NCI-H82 treated with DMSO at 0.1 percent for 48 hours (cell line): ENCODE results near the gene SFXN5.
"Not testable (repeated sequence)": the region's sequence is repeated elsewhere in the genome, so short reads cannot be mapped to it uniquely, and the experiment has no call there.

Source experiments
- DNase-seq: peaks from one replicate; lab custom pipeline; 2025; ENCODE audit not compliant: unreplicated experiment; lab: John Stamatoyannopoulos, UW

SFXN5 gene, protein sequence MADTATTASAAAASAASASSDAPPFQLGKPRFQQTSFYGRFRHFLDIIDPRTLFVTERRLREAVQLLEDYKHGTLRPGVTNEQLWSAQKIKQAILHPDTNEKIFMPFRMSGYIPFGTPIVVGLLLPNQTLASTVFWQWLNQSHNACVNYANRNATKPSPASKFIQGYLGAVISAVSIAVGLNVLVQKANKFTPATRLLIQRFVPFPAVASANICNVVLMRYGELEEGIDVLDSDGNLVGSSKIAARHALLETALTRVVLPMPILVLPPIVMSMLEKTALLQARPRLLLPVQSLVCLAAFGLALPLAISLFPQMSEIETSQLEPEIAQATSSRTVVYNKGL

DNA sequence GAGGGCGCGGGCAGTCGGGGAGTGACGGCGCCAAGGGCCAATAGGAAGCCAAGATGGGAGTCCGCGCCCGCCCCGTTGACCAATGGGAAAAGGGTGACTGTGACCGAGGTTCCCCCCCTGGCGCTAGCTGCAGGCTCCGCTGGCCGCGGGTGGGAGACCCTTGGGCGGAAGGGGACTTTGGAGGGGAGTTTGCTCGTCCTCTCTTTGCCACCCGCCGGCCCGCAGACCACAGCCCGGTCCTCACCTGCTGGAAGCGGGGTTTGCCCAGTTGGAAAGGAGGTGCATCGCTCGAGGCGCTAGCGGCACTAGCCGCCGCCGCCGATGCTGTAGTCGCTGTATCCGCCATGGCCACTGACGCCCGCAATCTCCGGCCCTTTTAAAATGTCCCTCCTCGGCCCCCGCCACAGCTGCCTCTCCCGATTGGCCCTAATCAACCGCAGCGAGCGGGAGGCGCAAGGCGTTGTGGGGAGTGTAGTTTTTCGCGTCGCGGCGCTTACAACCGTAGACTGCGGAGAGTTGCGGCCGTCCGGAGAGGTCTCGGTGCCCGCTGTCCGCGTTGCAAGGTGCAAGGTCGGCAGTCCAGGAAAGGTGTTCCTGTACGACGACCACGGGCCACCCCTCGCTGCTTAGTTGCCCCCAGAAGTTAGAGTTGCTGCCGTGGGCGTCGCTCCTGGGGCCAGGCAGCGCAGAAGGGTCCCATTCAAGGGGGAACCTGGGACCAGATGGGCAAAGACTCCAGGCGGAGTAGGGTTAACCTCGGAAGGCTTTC, at the start of gene SFXN5:
TSS of gene SFXN5 (minus strand) at position 353 of the 769 bp plus-strand sequence. CDS start at position 346, 7 bp downstream.
- peak; percentile 94 for DNase-seq

GRCh38 chr2:73119611-73120239, 48.2 kb upstream of the SFXN5 start:
- not testable (repeated sequence) for DNase-seq

DNA sequence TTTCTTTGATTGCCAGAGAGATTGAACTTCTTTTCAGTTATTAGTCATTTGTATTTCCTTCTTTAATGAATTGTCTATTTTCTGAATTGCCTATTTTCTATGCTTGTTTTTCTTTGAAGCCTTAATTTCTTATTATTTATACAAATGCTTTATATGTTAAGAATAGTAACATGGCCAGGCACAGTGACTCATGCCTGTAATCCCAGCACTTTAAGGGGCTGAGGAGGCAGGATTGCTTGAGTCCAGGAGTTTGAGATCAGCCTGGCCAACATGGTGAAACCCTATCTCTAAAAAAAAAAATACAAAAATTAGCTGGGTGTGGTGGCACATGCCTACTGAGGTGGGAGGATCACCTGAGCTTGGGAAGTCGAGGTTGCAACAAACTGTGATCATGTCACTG, 45.9 kb upstream of the SFXN5 start:
- no peak for DNase-seq

DNA sequence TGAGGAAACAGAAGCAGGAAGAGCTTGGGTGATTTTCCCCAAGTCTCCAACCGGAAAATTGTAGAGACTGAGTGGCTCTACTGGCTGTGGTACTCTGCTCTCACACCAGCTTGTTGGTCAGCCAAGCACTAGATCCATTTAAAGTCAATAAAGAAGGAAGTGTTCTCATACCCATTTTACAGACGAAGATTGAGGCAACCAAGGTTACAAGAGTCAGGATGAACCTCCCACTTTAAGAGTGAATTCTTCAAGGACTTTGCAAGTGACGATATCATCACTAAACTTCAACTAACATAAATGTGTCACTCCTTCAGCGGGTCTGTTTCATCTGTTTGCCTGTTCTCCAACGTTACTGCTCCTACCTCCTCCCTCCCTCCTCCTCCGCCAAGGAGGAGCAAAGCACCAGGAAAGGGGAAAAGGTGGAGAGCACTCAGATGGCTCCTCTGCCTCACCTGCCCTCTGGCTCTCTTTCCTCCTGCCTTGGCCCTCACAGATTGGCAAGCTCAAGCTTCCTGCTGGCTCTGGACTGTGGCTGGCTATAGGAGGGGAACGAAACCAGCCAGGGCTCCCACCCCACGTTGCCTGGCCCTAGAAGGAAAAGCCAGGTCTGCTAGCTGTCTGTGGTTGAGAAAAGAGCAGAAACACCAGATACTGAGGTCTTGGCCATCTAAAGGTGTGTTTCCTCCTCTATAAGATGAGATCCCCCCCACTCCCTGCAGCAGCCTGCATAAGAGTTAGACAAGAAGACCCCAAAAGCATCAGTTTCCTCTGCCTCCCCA, 44.9 kb upstream of the SFXN5 start:
- no peak for DNase-seq

- peak; percentile 58 for DNase-seq
These were observed 42.9 kb upstream of the SFXN5 start for GRCh38 chr2:73114273-73114867.

DNA sequence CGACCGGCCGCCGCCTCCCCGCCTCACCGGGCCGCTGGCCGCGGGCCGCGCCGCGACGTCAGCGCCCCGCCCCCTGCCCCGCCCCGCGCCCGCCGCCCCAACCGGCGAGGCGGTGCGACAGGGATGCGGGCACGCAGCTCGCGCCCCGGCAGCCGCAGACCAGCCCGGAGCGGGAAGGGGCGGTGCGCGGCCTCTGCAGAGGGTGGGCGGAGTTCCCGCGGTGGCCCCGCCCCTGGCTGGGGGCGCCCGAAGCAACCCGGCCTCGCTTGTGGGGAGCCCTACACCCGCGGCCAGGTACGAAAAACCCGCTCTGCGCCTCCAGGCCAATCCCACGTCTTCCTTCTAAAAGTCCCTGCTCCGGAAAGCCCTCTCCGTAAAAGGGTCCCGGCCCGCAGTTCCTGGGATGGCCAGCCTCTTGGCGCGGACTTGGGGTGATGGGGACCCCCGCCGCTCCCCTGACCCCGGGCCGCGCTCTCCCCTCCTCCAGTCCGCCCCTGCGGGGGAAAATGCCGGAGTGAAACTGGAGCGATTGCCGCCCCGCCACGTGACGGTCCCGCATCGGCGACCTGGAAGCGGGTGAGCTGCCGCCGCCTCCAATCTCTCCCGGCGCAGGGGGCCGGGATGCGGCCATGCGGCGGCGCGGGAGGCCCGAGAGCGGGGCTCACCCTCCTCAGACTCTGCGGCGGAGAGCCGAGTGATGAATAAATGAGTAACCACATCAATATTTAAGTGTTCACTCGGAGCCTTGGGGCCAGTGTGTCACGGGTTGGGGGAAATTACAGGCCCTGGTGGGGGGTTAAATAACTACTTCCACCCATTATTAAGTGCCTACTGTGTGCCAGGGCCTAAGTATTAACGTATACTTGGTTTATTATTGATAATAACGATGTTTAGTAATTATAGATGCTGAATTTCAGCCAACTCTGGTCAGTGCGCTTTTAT, 41.7 kb upstream of the SFXN5 start, which contains the start of gene RAB11FIP5:
TSS of gene RAB11FIP5 (minus strand) at position 36 of the 942 bp plus-strand sequence. CDS start 171 bp downstream, outside the sequence.
- DNase-seq = no peak

GRCh38 chr2:73112026-73112912, 40.8 kb upstream of the SFXN5 start:
- no peak for DNase-seq

DNA sequence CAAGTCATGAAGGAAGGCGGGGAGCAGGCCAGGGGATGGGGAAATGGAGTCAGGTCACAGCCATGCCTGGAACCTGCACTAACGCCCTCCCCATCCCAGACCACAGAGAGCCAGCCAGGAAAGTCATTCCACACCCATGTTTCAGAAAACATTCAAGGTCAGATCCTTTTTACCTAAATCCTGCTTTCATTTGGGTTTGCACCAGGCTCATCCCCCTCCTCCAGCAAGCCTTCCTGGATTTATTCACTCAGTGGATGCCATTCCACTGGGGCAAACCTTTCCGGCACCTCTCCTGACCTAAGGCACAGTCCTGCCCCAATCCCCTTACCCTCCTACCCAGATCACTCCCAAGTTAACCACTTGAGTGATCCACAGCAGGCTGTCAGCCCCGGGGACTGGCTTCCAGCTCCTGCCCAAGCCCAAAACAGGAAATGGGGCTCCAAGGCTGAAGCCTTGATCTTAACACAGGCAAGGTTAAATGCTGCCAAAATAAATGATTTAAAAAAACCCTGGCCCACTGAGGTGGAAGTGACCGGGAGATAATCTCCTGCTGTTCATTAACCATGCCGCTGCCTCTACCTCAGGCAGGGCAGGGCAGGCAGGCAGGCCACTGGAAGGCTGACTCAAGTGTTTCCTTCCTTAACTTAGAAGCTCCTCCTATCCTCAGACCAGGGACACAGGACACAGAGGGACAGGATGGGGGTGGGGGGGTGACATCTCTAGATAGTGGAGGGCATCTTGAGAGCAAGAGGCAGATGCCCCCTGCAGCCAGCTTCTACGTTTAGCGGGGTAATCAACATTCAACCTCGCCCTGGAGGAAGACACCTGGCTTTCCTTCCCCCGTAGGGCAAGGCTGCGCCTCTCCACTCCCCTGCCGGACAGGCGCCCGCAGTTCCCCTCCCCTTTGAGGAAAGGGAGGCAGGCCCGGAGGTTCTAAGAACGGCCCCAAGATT, 39.8 kb upstream of the SFXN5 start:
- no peak for DNase-seq

DNA sequence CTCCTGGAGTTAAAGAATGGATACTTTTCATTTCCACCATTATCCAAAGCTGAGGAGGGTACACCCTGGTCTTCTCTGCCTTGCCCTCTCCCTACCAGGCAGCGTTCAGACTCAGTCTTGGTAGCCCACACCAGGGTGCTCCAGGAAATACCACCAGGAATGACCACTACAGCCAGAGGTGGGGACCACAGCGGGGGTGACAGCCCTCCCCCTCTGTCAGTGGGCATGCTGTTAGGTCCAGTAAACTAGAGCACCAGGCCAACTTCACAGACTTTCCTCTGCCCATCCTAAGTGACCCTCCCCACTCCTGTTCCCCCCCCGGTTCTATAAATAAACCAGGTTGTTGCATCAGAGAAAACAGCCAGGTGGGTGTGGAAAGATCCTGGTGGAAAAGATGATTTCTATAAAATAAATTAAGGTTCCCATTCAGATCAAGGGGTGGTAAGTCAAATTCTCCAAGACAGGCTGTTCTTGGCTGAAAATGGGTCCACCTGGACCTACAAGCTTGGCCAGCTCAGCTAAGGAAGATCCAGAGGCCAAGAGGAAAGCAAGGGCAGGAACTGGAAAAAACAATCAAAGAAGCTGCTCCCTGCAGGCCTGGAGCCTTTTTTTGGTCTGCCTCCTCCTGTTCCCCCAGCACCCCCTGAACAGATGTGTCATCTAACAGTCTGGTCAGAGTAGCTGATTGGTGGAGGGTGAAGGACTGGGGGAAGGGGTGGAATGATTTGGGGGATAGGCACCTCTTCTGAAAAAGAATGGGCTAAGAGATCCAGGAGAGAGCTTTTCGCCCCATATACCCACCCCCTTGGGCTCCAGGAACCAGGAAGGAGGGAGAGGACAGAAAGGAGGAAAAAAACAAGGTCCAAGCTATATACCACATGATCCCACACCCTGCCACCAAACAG, 38.9 kb upstream of the SFXN5 start:
- no peak for DNase-seq

- no peak for DNase-seq
These were observed 38.1 kb upstream of the SFXN5 start for GRCh38 chr2:73109431-73110167.

GRCh38 chr2:73107211-73107926, 35.9 kb upstream of the SFXN5 start:
- DNase-seq = no peak

DNA sequence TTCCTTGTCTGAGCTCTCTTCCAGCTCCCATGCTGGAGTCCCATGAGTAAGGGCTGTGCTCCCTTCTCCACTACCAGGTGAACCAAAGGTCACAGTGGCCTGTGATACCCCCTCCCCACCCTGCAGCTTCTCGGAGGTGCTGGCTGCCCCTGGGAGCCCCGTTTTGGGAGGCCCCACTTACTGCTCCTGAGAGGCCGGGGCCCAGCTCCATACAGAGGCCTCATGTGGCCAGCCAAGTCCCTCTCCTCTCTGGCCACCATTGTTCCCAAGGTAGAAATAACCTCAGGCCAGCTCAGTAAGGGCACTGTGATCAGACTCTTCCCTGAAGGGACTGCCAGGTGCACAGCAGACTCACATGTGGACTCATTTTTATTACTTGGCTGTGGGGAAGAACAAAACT, 35.3 kb upstream of the SFXN5 start:
- DNase-seq = no peak

DNA sequence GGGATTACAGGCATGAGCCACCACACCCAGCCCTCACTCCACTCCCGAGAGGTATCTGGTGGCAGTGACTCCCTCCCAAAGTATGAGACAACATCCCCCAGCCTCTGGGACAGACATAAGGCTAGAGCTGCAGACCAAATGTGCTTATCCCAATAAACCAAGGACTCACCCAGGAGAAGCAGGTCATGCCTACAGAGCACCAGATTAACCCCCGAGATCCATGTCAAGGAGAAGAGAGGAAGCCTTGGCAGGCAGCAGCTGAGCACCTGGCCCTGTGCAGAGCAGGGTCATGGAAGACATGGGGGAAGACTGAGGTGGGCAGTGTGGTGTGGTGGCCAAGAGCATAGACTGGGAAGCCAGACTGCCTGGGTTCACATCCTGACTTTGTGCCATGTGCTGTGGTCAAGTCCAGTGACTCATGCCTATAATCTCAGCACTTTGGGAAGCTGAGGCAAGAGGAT, 34.0 kb upstream of the SFXN5 start:
- no peak for DNase-seq

DNA sequence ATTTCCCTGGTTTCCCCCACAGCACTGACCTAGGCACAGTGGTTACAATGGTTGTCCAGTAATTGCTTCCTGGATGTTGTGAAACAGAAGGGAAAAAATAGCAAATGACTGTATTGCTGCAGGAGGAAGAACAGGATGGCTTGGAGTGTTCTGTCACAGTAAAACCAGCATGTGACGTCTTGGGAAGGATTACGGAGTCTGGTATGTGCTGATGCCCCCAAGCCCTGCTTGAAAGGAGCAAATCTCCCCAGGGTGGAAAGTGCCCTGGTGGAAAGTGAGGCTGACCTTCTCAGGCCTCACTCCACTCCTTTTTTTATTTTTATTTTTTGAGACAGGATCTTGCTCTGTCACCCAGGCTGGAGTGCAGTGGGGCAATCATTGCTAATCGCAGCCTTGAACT, 33.4 kb upstream of the SFXN5 start:
- DNase-seq = no peak

DNA sequence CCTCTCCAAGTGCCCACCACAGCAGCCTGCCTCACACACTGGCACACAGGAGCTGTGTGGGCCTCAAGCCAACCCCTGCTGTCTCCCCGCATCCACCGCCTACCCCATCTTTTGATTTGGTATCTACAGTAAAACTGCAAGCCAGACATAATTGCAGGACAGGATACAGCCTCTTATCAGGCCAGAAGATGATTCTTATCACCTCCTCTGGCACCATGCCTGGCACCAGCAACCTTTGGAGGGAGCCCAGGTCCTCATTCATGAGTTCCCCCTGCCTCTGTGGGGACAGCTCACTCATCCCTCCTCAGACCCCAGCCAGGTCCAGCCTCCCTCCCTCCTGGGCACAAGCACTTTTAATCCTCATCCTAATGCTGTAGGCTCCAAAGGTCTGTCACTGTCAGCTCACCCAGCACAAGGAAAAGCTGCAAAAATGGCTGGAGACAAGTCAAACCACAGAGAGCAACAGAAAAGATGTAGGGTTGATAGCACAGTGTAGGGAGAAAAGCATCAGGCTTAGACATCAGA, 31.6 kb upstream of the SFXN5 start:
- no peak for DNase-seq
